UCSD-AML1 (cell line): ENCODE data around the gene GALNTL6.

ENCODE experiments used
- DNase-seq: peaks from one replicate; lab custom pipeline; 2025; ENCODE audit not compliant: unreplicated experiment; lab: John Stamatoyannopoulos, UW

The GALNTL6 gene

GRCh38 chr4:171876636-171877035 is 63.4 kb downstream of the GALNTL6 start:
- DNase-seq, result no peak

DNA sequence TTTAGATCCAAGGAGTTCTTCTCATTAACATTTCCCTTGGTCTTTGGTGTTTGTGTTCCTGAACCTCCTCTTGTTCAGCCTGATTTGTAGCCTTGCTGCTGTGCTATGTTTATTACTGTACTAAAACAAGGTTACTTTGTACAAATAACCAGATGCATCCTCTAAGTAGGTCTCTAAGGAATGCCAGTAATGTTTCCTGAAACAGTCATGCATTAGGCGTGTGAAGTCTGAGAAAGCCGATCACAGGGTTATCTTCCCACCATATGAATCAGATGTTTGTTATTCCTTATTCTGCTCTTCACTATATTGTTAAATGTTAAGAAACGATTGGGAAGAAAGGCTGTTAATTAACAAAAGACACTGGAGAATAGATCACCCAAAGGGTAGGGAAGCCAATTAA is 66.9 kb downstream of the GALNTL6 start:
- DNase-seq, result no peak

DNA sequence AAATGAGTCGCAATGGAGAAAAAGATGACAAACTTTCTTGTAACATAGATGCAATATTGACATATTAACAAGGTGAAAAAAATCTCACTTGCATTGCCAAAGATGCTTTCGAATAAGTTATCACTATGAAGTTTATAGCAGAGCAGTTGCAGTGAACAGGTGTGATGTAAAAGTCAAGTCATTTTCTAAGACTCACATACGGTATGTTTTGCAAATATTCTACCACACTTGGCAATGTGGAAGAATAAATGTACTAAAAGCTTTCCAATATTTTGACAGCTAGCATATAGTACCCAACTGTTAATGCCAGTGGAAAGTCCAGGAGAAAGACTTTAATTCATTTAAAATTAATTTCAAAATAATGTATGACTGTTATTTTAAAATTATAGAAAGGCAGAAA is 76.5 kb downstream of the GALNTL6 start:
- no peak for DNase-seq

DNA sequence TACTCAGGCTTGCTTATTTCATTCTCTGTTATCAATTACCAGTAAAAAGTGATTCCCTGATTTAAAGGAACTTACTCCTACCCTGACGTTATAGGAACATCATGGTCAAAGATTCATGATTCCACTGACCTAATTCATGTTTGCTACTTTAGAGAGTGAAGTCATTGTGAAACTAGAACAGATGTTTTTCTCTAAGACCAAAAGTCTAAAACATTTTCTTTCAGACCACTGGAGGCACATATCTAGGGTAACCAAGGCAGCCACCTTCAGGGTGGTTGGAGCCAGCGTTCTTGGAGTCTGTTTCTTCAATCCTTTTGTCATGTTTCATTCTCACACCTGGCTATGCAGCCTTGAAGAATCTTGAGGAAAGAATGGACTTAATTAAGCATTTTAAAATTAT is 77.8 kb downstream of the GALNTL6 start:
- DNase-seq, result no peak

GRCh38 chr4:171896426-171896825 is 83.2 kb downstream of the GALNTL6 start:
- no peak for DNase-seq

- no peak for DNase-seq
Measured at GRCh38 chr4:171919314-171919713, 106.1 kb downstream of the GALNTL6 start.

- no peak for DNase-seq
Measured at GRCh38 chr4:171920901-171921300, 107.7 kb downstream of the GALNTL6 start.

DNA sequence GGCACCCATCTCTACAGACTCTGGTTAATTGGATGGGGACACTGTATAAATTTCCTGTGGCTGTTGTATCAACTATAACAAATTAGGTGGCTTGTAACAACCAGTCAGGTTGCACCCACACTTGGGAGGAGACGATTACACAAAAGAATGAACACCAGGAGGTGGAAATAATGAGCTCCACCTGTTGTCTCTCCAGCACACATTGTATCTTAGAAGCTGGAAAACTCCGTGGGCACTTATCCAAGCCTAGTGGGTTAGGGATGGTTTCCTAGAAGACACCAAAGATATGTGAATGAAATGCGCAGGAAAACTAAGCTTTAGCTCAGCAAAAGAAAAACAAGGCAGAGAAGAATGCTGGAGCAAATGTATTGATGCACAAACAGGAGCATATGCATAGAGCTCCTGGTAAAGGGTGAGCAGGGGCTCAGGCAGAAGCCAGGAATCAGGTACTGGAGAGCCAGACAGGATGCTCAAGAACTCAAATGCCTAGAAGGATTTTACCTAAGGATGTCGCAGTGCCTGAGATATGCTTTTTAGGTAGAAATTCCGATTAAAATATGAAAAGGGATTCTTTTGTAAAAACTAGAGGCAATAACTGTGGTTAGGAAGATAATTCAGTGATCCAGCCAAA is 111.7 kb downstream of the GALNTL6 start:
- DNase-seq, result no peak

DNA sequence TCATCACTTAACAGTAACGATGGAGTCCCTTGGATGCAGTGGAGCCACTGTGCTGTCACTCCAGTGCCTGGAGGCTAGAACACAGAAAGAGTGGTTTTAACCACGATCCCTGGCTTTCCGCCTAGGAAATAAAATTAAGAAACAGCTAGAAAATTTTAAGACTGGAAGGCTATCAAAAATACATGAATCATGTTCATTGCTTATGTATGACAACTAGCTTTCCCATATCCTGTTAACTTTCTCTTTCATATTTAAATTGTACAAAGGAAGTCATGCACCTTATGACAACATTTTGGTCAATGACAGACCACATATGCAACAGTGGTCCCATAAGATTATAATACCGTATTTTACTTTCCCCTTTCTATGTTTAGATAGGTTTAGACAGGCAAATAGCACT is 115.1 kb downstream of the GALNTL6 start:
- DNase-seq, result no peak

DNA sequence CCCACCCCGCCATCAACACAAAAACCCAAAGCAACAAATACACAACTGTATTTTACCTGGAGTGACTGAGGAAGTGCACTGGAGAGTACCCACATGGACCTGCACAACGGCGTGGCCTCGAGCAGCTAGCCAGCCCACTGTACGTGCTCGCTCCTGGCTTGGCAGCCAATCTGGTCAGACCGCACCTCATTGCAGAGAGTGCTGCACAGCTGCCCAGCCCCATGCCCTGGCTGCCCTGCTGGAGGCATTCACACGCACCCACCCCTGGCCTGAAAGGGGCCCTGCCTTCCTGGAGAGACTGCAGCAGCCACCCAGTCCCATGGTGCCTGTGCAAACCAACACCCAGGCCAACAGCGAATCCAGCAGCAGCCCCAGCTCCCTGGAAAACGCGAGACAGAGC is 116.3 kb downstream of the GALNTL6 start:
- DNase-seq, result no peak

DNA sequence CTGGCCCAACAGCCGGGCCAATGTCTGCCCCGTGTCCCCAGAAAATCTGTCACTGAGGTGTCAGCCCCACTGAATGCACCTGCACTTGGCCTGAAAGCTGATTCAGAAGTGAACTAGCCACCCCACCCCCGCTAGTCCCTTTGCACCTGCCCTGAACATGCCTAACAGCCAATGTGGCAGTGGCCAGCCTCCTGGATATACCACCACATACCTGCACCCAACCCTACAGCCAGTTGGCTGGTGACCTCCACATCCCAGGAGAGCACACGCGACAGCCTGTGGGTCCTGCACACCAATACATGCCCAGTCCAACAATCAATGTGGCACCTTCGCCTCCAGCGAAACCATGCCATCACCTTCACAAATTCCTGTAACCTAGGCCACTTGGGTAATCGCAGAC is 116.7 kb downstream of the GALNTL6 start:
- DNase-seq, result no peak

DNA sequence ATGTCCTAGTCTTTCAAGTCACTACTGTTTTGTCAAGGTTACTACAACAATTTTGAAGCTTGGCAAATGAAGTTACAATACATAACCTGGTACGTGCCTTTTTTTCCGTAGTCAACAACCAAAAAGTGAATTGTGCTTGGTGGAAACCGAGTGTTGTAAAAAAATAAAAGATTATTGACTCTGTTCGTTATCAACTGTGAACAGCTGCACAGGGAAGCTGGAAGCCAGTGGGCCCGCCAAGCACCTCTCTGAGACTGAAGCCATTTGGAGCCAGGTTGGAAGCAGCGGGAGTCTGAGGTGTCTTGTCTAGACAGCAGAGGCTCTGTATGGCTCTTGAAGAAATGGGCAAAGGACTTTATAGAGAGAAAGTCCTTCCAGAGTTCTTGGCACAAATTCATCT is 119.0 kb downstream of the GALNTL6 start:
- DNase-seq, result no peak

DNA sequence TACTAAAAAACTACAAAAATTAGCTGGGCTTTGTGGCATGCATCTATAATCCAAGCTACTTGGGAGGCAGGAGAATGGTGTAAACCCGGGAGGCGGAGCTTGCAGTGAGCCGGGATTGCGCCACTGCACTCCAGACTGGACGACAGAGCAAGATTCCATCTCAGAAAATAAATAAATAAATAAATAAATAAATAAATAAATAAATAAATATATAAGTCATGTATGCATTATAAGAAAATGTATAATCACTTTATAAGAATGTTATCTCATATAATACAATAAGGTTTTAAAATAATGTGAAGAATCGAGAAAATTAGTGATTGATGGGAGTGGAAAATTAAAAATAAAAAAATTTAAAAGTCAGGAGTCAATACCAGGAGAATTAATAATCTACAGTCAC is 127.5 kb downstream of the GALNTL6 start:
- DNase-seq, result no peak

GRCh38 chr4:171947400-171947799 is 134.2 kb downstream of the GALNTL6 start:
- DNase-seq, result no peak

GRCh38 chr4:171948038-171948437 is 134.8 kb downstream of the GALNTL6 start:
- no peak for DNase-seq

DNA sequence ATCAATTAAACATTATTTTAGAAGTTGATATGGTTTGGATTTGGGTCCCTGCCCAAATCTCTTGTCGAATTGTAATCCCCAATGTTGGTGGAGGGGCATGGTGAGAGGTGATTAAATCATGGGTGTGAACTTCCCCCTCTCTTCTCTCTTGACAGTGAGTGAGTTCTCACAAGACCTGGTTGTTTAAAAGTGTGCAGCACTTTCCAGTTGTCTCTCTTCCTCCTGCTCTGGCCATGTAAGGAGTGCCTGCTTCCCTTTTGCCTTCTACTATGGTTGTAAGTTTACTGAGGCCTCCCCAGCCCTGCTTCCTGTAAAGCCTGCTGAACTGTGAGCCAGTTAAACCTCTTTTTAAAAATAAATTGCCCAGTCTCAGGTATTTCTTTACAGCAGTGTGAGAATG is 141.4 kb downstream of the GALNTL6 start:
- peak; percentile 8 for DNase-seq

GRCh38 chr4:171956678-171957077 is 143.5 kb downstream of the GALNTL6 start:
- DNase-seq, result no peak

- no peak for DNase-seq
Measured at GRCh38 chr4:171962110-171962509, 148.9 kb downstream of the GALNTL6 start.

GRCh38 chr4:171966356-171966755 is 153.2 kb downstream of the GALNTL6 start:
- DNase-seq, result no peak

DNA sequence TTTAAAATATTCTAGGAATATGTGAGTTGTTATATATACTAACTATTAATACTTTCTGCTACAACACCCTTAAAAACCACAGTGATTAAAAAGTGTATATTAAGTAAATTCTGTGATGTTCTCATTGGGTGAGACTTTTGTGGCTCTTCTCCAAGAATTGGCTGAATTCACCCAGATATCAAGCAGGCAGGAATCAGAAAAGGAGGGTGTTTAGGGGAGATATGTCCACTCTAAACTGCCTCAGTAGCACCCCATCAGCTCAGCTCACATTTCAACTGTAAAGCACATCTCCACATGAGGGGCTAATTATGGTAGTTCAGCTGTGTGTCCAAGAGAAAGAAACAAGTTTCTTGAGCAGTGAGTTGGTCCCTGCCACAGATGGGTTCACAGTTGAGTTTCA is 165.0 kb downstream of the GALNTL6 start:
- no peak for DNase-seq

GRCh38 chr4:171979461-171979860 is 166.3 kb downstream of the GALNTL6 start:
- DNase-seq, result no peak

DNA sequence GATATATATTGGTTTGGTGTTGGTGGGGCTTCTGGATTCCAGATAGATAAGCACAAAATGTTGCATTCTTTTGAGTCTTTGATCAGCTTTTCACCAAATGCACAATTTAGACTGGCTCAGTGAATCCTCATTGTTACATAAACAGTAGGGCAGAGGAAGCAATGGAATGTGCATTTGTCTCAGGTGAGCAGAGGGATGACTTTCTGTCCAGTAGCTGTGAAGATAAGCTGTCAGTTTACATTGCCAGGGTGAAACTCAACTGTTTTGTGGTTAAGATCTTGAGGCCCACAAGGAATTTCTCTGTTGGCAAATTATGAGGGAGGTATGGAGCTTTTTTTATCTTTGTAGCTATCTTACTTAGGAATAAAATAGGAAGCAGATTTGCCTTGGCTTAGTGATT is 168.0 kb downstream of the GALNTL6 start:
- no peak for DNase-seq

DNA sequence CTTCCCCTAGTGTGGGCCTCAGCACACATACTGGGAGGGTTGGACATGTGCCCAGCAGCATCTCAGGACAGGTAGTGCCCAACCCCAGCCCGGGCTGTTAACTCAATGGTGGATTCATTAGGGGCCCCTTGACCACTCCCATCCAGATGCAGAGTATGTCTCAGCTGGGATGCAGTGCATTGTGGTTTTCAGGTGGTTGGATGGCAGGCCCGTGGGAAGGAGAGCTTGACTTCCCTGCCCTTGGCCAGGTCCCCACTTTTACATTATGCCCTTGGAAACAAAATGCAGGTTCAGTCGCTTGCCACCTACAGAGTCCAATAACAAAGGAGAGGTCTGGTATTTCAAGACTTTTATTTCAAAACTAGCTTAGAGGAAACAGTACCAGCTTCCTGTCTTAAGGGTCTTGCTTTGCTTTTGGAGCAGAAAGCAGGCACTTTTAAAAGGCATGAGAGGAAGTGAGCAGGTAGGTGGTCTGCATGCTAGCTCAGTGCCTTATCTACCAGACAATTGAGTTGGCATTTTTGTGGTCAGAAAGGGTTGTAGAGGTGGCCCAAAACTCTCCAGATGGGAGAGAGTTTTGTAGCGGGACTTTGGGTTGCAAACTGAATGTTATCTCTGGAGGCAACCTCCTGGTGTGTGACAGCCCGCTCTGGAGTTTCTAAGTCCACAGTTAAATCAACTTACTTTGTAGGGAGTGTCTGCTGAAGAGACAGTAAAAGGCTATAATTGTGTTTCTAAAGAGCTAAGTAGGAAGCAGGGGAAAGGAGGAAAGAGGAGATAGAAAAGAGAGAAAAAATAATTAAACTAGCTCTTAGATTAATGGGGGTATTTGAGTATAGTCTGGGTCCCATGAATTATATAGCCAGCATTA is 171.0 kb downstream of the GALNTL6 start:
- peak; percentile 5 for DNase-seq
